Mononuclear cell (primary cell): ENCODE measurements around the gene MRPS27. TPM values are rescaled to one million over a fixed set of nuclear protein-coding genes. Genes with fewer than 3 reads are reported as not detected.

Experiments used
- H3K27me3 ChIP-seq: 2 replicates; pipeline ENCODE4 v1.6.0; 2011; ENCODE audit warnings: low read length, control low read depth; ENCODE audit not compliant: insufficient read depth
- H3K4me1 ChIP-seq: 2 replicates; pipeline ENCODE4 v1.5.1; 2011; ENCODE audit warnings: mild to moderate bottlenecking, low read length, control low read depth; ENCODE audit not compliant: insufficient read depth
- H3K4me3 ChIP-seq: 2 replicates; pipeline ENCODE4 v1.5.1; 2011; ENCODE audit warnings: mild to moderate bottlenecking, low read length, moderate library complexity
- H3K9me3 ChIP-seq: 2 replicates; pipeline ENCODE4 v1.5.1; 2011; ENCODE audit warnings: low read depth, mild to moderate bottlenecking, control low read depth, low read length
- total RNA-seq: library from RNA; depleted of rRNA; stranded (reverse); fragments of >200 nt; gene quantifications from one replicate; pipeline ENCODE4 v1.2.3, GENCODE V29; 2012

MRPS27 gene
- total RNA-seq, 1 donor = 45.1 TPM

DNA sequence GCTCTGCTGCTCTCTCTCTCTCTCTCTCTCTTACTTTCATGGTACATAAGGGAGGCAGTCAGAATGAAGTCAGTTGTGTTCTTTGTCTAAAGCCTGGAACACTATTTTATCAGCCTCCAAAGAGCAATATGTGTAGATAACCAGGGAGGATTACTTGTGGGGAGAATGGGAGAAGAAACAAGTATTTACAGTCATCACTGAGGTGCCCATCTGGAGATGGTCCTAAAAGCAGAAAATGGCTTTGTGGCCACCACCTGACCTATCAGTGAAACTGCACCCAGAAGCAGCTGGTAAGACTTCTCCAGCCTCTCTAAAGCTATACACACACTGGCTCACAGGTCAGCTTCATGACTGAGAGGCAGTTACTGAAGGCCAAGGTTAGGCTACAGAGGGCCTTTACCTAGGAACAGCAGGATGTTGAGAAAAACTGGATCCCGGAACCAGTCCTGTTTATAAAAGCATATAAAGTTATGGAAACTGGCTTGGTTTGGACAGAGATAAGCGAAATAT lies 75.1 kb downstream of the MRPS27 start:
- no peaks in the 10 kb centered on the region for H3K9me3 ChIP-seq
- no peaks in the 10 kb centered on the region for H3K27me3 ChIP-seq
- no peak overlapping the region for H3K4me3 ChIP-seq
- no peaks in the 10 kb centered on the region for H3K4me1 ChIP-seq

DNA sequence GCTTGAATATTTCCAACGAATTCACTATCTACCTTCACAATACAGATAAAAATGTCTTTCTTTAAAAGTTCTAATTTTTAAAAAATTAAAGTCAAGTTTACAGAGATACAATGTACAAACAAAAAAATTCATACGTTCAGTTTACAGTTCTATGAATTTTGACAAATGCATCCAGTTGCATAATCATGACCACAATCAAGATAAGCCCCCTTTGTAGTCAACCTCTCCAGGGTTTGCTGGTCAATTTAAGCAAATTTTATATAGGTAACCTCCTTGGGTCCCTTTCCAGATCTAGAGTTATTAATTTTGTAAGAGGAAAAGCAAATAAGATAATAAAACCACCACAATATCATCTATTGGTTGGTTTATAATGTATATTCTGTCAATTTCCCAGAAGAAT lies 76.3 kb downstream of the MRPS27 start:
- H3K27me3 ChIP-seq = no peaks in the 10 kb centered on the region
- H3K9me3 ChIP-seq = no peaks in the 10 kb centered on the region
- H3K4me3 ChIP-seq = no peak overlapping the region
- no peaks in the 10 kb centered on the region for H3K4me1 ChIP-seq

DNA sequence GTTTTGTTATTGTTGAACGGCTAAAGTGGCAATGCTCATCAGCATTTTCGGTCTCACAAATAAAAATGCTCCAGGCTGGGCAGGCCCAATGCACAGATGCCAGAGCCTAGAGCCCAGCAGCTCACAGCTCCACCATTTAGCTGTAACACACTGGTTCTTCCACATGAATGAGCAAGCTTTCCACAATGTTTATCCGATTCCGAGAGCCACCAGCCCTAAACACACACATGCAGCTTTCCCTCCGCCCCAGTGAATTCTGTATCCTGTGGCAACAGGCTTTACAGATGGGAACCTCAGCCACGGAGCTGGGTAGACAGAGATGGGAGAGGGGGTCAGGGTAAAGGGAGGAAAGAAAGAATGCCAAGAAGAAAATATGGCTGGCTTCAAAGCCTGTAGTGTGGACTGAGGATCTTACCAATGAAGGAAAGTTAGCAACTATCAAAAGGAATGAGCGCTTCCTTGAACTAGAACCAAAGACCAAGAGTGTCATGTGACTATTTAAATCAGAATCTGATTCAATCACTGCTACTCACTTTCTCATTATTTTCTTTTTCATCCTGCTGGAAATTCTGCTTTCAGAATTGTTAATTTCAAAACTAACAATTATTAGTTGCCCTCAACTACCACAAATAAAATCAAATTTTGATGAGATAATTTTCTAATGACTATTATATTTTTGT lies 77.1 kb downstream of the MRPS27 start:
- Histone ChIP-seq H3K27me3 (no peaks in the 10 kb centered on the region), H3K4me3 (no peak overlapping the region), H3K4me1 (no peaks in the 10 kb centered on the region), H3K9me3 (no peaks in the 10 kb centered on the region)

DNA sequence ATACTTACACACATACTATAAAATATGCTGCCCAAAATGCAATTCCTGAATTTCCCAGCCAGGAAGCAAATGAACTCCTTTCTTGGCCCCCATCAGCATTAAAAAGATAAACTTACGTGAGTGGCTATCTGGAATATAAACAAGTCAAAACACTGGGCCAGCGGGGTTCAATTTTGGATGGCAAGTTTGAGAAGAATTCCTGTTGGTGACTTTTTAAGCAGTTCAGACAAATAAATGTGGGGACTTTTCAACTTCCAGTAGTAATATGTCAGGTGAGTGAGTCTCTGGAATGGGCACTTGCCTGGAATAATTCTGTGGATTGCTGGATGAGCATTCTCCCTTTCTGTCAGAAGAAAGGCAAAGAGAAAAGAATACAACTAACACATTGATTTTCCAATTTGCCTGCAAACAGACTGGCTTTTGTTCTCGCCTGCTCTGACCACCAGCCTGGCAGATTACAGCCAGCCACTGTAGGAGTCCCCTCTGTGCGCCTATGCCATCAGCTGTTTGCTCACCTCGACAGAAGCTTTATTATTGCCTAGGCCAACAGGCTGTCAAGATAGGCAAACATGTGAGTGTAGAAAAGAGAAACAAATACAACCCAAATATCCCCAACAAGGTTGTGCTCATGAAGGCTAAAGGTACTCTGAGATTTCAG lies 78.6 kb downstream of the MRPS27 start:
- H3K4me1 ChIP-seq = no peaks in the 10 kb centered on the region
- H3K4me3 ChIP-seq = no peak overlapping the region
- no peaks in the 10 kb centered on the region for H3K9me3 ChIP-seq
- no peaks in the 10 kb centered on the region for H3K27me3 ChIP-seq

DNA sequence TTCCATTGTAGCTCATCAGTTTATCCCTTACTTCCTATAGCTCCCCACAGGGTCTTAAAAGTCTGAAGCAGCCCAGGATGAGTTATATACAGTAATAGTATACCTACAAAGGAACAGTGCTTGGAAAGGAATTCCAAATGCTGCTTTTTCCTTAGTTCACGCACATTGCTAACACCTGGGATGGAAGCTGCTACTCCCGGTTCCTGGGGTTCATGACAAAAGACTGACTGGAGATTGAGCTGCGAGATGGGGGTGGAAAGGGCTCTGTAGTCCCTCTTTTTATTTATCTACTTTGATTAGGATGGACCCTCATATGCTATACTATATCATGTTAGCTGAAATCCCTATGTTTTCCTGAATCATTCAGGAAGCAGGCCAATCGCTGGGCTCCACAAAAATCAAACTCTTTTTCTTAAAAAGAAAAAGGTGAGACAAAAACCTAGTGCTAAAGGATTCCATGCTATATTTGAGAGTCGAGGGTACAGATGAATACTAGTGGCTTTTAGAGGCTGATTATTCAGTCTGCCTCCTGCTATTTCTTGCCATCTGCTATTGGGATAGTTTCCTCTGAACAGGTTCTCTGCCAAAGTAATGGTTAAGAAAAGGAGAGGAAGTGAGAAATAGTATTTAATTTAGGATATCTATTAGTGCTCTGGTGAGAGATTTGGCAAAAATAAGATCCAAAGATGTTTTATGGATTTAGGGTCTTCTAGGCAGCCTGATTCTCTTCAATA lies 81.2 kb downstream of the MRPS27 start:
- Histone ChIP-seq H3K4me1 (peaks cover 12% of the 10 kb centered on the region), H3K4me3 (no peak overlapping the region), H3K9me3 (no peaks in the 10 kb centered on the region), H3K27me3 (no peaks in the 10 kb centered on the region)

DNA sequence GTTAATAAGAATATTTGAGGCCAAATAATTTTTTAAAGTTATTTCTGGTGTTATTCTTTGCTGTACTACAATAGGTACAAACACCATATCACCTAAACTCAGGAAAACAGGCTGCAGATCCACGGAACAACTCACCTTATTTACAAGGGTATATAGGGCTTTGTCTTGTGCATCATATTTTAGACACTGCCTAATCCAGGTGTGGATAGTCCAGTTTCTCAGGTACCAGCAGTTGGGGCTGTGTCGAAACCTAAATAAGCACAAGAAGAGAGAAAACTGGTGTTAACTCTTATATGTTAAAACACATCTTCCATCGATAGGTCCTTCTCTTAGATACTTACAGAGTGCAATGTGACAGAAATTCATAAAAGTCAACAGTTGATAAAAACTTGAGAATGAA lies 82.2 kb downstream of the MRPS27 start:
- H3K9me3 ChIP-seq = no peaks in the 10 kb centered on the region
- peaks cover 17% of the 10 kb centered on the region for H3K4me1 ChIP-seq
- no peaks in the 10 kb centered on the region for H3K27me3 ChIP-seq
- H3K4me3 ChIP-seq = no peak overlapping the region

DNA sequence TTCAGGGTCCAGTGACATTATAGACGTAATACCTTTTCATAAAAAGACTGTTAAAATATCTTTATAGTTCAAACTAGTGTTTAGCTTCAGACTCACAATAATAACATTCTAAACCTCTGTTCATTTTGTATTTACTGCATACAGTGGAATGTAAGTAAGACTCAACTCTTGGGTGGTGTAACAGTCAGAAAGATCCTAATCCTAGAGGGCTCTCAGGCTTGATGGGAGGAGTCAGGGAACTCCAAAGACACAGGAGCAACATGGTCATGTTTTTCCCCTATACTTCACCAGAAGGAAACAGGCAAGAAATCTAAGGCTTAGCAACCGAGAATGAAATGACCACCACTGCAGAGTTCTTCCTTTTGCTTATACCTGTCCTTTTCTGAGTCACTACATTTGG lies 82.6 kb downstream of the MRPS27 start:
- H3K4me3 ChIP-seq = no peak overlapping the region
- no peaks in the 10 kb centered on the region for H3K27me3 ChIP-seq
- H3K4me1 ChIP-seq = peaks cover 22% of the 10 kb centered on the region
- H3K9me3 ChIP-seq = no peaks in the 10 kb centered on the region

DNA sequence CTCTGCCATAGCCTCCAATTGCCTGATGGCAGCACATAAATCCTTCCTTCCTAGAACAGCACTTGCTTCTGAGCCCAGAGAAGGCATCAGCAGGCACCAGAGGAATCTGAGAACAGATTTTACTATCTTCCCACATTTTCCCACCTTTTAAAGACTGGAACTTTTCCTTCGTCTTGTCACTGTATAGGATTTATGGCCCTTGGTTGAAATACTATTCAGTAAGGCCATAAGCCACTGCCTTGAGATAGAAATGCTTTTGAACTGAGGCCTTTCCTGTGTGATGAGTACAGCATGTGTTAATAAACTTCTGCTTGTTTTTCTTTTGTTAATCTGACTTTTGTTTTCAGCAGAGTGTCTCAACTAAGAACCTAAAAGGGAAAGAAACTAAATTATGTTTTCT lies 84.3 kb downstream of the MRPS27 start:
- Histone ChIP-seq H3K4me3 (no peak overlapping the region), H3K4me1 (peaks cover 31% of the 10 kb centered on the region), H3K9me3 (no peaks in the 10 kb centered on the region), H3K27me3 (no peaks in the 10 kb centered on the region)

DNA sequence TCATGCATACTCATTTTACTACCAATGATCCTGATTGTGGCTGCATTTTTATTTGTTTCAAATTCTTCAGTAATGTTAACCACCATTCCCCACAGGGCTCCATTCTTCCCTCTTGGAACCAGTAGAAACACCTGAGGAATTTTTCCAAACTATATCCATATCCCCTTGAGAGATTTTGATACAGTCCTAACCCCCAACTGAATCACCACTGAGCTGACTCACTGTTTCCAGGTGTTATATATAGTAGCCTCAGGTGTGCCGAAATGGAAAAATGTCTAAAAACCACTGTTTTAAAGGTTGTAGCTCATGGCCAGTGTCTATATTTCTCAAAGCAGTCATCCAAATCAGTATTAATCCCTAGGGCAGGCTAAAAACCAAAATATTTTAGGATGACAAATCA lies 85.2 kb downstream of the MRPS27 start:
- H3K9me3 ChIP-seq = no peaks in the 10 kb centered on the region
- H3K27me3 ChIP-seq = no peaks in the 10 kb centered on the region
- H3K4me1 ChIP-seq = peaks cover 31% of the 10 kb centered on the region

DNA sequence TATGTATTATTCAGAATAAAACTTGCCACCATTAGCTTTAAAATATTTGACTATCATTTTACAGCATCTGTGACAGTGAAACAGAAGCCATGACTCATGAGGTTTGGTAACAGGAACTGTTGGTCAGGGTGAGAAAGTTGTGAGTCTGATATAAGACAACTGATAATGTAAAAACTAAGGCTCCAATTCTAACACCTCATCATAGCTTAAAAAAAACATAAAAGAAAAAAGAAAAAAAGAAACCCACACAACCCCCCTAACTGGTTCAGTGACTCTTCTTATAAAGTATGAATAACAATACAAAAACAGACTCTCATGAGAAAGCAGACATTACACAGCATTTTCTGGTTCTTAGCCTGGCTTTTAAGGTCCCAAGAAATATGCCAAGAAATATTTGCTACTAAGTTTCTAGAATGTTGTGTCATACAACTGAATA lies 85.8 kb downstream of the MRPS27 start:
- no peaks in the 10 kb centered on the region for H3K27me3 ChIP-seq
- H3K9me3 ChIP-seq = no peaks in the 10 kb centered on the region
- H3K4me1 ChIP-seq = peaks cover 31% of the 10 kb centered on the region
- H3K4me3 ChIP-seq = no peak overlapping the region

More for the DNA sequence above, 85.2 kb downstream of the MRPS27 start:
- H3K4me3 ChIP-seq = no peak overlapping the region

DNA sequence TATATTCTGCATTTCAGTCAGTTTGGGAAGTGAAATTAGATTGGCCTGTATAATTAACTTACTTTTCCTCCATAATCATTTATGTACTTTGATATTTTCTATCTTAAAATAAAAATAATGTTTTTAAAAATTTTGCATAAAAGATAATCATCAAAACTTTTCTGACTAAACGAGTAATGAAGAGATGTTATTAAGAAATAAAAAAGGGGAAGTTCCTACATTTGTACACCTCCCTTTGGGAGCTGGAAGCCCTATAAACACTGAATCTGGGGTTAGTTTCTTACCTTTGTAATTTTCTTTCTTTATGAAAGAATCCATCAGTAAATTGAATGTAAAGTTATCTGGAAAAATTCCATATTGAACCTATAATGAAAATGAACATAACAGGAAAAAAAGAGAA lies 86.2 kb downstream of the MRPS27 start:
- Histone ChIP-seq H3K27me3 (no peaks in the 10 kb centered on the region), H3K4me1 (peaks cover 31% of the 10 kb centered on the region), H3K4me3 (no peak overlapping the region), H3K9me3 (no peaks in the 10 kb centered on the region)

DNA sequence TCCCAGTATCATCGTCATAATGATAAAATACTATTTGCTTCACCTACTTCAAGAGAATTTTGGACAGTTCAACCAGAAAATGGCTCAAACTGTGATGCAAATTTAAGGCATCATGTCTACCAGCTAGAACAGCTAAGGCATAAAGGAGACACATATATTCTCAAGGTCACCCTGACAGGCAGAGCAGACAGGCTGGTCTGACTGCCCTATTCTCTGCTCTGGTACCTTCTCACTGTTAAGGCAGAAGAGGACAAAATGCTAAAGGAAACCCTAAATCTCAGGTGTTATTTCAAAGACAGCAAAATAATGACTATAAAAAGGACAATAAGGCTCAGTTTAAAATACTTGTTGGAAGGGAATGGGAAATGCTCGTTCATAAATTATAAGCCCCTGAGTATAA lies 87.2 kb downstream of the MRPS27 start:
- Histone ChIP-seq H3K4me3 (no peak overlapping the region), H3K9me3 (no peaks in the 10 kb centered on the region), H3K4me1 (peaks cover 31% of the 10 kb centered on the region), H3K27me3 (no peaks in the 10 kb centered on the region)

DNA sequence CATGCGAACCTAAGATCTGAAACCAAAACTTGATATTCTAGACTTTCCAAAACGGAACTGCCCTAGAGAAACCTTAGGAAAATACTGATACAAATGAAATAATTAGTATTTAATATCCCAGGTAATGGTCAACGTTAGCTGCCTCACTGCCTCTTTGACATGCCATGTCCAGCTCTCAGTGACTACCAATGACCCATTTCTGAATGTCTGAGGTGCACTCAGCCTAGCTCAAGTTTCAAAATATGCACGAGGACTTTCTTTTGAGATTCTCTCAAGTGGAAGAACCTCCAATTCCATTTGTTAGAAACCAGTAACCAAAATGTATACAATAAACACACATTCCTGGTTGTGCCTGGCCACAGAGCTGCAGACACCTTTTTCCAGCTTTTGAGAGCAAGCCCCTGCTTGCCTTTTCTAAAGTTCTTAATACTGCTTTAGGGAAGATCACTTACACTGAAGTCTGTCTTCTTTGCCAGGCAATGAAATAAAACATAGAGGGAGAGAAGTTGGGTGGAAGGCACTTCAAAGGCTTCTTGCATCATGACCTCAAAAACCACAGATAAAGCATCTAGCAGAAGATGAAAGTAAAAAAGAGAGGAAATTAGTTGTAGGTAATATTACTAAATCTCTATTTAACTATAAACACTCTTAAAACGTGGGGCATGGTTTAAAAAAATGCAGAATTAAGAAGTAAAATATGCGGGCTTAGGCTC lies 87.9 kb downstream of the MRPS27 start:
- Histone ChIP-seq H3K9me3 (no peaks in the 10 kb centered on the region), H3K4me3 (no peak overlapping the region), H3K4me1 (peaks cover 31% of the 10 kb centered on the region), H3K27me3 (no peaks in the 10 kb centered on the region)

DNA sequence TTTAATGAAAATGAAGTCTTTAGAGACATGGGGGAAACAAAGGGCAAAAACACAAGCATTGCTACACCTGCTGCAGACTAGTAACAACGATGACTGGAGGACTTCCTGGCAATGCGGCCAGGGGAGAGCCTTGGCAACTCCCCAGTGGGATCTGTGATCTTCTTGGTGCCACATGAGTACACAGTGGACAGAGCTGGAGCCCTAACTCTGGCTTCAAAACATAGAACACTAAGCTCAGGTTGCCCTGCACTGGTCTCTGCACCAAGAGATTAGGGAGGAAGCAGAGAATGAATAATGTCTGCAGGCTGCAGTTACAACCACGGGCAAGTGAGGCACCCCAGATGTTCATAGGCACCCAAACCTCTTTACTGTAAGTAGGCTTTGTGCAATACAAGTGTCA lies 91.1 kb downstream of the MRPS27 start:
- peaks cover 19% of the 10 kb centered on the region for H3K4me1 ChIP-seq
- no peaks in the 10 kb centered on the region for H3K27me3 ChIP-seq
- no peaks in the 10 kb centered on the region for H3K9me3 ChIP-seq
- no peak overlapping the region for H3K4me3 ChIP-seq

DNA sequence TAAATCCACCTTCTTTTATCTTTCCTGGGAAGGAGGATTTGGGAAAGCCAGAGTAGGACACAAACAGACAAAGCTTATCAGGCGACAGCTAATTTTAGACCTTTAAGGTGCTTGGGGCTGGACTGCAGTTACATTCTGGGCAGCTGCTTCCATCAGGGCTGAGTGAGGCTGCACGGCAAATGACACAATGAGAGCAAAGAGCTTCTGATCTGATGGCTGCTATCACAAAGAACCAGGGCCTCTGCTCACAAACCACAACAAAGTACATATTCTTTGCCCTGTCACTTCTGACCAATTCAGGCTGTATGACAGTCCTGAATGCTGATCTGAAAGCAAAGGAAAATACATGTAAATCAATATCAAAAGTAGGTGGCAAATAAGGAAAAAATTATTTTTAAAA lies 93.1 kb downstream of the MRPS27 start:
- H3K4me3 ChIP-seq = no peak overlapping the region
- no peaks in the 10 kb centered on the region for H3K27me3 ChIP-seq
- no peaks in the 10 kb centered on the region for H3K9me3 ChIP-seq
- H3K4me1 ChIP-seq = peaks cover 4% of the 10 kb centered on the region
